ENCODE measurements around the gene MAPK4. TPM values are rescaled to one million over a fixed set of nuclear protein-coding genes. Genes with fewer than 3 reads are reported as not detected.
"Not testable (repeated sequence)": the region's sequence is repeated elsewhere in the genome, so short reads cannot be mapped to it uniquely, and the experiment has no call there.

Gene MAPK4
- total RNA-seq, 2 donors from 2014 or later, result not detected

DNA sequence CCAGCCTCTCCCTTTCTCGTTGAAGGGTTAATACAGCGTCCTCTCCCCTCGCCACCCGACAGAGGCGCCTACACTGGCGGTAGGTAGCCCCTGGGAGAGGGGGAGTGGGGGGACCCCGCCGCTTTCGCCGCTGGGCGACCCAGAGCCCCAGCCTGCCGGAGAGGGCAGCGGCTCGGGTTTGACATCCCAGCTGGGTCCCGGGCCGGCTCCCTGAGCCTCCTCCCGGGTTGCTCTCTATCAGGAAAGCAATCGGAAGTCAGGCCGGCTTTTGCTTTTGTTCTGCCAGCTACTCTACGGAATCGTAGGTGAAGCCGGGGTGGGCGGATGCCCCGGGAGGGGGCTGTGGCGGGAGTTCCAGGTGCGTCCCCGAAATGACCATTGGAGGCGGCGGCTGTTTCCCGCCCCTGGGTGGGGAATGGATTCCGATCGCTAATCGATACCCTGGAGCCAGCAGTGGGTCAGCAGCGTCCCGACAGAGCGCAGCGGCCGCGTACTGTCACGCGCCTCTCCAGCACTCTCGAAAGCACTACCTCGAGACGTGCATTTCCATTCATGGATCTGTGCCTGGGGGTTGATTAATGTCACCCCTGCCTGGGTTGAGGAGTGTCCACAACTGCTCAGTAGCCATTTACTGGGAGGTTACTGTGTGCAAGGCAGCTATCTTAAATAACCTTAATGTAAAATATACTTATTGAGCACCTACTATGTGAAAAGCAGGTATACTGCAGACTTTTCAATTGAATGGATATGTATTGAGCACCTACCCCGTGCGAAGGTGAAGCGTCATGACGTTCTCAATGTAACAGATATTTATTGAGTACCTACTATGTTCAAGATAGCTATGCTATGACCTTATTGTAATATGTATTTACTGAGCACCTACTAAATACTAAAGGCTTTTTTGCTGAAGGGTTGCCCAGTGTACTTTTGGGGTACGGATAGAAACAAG, 1.1 kb downstream of the MAPK4 start:
- Mint-ChIP-seq H3K27ac (no peak overlapping the region), H3K36me3 (peaks cover 3% of the 10 kb centered on the region), H3K4me3 (no peak overlapping the region), H3K4me1 (ENCODE audit: low read depth in 2 of 2) (no peaks in the 10 kb centered on the region), H3K27me3 (peaks cover 29 to 56% of the 10 kb centered on the region in 2 donors), H3K9me3 (peaks cover 2% of the 10 kb centered on the region)
- ATAC-seq (no peak), DNase-seq (ENCODE audit: low spot score) (no peak)

DNA sequence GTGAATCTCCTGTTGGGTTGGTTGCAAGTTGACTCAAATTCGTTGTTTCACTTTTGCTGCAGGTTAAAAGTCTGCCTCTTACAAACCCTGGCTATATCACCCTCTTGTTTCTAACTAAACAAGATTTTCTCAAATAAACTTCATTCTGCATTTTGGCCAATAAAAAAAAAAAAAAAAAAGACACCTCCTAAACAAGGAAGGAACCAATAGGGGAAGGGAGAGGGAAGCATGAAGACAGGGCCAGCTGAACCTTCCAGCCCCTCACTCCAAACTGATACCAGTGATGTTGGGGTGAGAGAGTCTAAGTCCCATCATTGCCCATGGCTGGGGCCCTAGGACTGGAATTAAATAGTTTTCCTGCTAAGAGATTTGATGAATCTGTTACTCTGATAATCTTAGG, 2.4 kb downstream of the MAPK4 start:
- H3K4me3 Mint-ChIP-seq; H3K36me3 Mint-ChIP-seq; H3K9me3 Mint-ChIP-seq; H3K4me1 Mint-ChIP-seq (ENCODE audit: low read depth in 2 of 2); H3K27ac Mint-ChIP-seq; ATAC-seq; DNase-seq (ENCODE audit: low spot score): not testable (repeated sequence)
- peaks cover 22 to 43% of the 10 kb centered on the region in 2 donors for H3K27me3 Mint-ChIP-seq

DNA sequence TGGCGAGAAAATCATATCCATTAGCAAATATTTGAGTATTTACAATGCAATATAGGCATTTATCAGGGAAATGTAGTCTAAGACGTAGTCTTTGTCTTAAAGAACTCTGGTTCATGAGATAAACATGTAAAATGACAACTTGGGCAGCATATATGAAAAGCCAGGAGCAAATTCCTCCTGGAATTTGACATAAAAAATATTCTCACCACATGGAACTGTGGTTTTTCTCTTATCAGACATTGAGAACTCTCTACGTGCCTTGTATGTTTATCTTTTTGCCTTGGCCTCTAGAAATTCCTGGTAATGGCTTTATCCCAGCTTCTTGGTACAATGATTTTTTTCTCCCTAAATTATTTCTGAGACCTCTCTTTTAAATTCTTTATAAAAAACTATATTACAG, 2.8 kb downstream of the MAPK4 start:
- H3K27ac Mint-ChIP-seq, result no peak overlapping the region
- H3K4me1 Mint-ChIP-seq (ENCODE audit: low read depth in 2 of 2), result no peaks in the 10 kb centered on the region
- ATAC-seq, result no peak
- H3K9me3 Mint-ChIP-seq, result no peaks in the 10 kb centered on the region
- H3K27me3 Mint-ChIP-seq, result peaks cover 22 to 42% of the 10 kb centered on the region in 2 donors
- DNase-seq (ENCODE audit: low spot score), result no peak
- H3K4me3 Mint-ChIP-seq, result no peak overlapping the region
- H3K36me3 Mint-ChIP-seq, result no peaks in the 10 kb centered on the region

DNA sequence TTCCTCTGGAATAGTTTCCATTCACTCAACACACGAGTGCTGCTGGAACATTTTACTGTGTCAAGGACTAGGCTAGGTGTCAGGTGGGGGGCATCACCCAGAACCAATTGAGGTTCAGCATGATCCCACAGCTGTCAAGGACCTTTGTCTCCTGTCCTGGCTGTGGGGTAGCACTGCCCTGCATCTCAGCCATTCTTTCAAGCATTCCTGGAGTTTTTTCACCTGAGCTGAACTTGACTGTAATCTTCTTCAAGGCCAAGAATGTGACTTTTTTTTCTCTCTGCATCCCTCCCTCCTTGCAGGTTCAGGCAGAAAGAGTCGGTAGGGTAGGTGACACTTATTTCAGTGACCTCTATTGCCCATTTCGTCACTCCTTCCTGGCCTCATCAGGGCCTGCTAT, 3.5 kb downstream of the MAPK4 start:
- DNase-seq (ENCODE audit: low spot score) (no peak), ATAC-seq (no peak)
- Mint-ChIP-seq H3K4me1 (ENCODE audit: low read depth in 2 of 2) (no peaks in the 10 kb centered on the region), H3K9me3 (no peaks in the 10 kb centered on the region), H3K27me3 (peaks cover 19 to 39% of the 10 kb centered on the region in 2 donors), H3K27ac (no peak overlapping the region), H3K36me3 (no peaks in the 10 kb centered on the region), H3K4me3 (no peak overlapping the region)

DNA sequence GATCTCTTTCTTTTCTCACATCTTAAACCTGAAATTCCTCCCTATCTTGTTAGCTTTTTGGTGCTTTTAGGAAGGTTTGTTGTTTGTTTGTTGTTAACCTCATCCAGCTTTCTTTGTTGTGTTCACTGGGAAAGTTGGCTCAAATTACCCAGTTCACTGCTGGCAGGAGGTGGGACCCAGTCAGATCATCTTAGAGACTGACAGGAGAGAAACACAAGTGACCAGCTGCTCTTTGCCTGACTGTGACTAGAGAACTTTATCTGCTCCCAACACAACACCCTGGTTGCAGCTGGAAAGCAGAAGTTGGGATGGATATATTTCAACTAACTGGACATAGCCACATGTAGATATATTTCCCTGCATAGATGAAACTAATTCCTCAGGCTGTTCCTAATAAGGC, 10.0 kb downstream of the MAPK4 start:
- DNase-seq (ENCODE audit: low spot score), result no peak
- ATAC-seq, result no peak
- H3K27ac Mint-ChIP-seq, result no peak overlapping the region
- no peaks in the 10 kb centered on the region for H3K4me1 Mint-ChIP-seq (ENCODE audit: low read depth in 2 of 2)
- peaks cover 6% of the 10 kb centered on the region for H3K9me3 Mint-ChIP-seq
- H3K4me3 Mint-ChIP-seq, result no peak overlapping the region
- H3K27me3 Mint-ChIP-seq, result peaks cover 8 to 22% of the 10 kb centered on the region in 2 donors
- peaks cover 6% of the 10 kb centered on the region for H3K36me3 Mint-ChIP-seq

DNA sequence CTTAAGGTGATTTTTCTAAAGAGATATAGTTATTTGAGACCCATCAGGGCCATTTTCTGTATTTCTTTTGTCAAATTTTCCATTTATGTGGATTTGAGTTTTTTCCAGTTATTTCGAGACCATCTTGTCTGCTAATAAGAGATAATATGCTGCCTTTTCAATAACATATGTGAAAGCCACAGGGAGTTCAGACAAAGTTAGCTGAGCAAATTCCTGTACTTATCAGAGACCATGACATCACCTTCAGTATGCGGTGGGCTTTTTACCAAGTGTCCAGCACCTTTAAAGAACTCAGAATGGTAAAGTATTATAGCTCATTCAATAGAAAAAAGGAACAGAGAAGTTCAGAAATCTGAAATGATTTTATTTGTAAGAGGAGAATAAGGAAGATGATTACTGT, 11.7 kb downstream of the MAPK4 start:
- Mint-ChIP-seq H3K4me3 (no peak overlapping the region), H3K4me1 (ENCODE audit: low read depth in 2 of 2) (no peaks in the 10 kb centered on the region), H3K9me3 (peaks cover 6% of the 10 kb centered on the region), H3K27me3 (peaks cover 9 to 20% of the 10 kb centered on the region in 2 donors), H3K27ac (no peak overlapping the region), H3K36me3 (peaks cover 6% of the 10 kb centered on the region)
- ATAC-seq (no peak), DNase-seq (ENCODE audit: low spot score) (no peak)

DNA sequence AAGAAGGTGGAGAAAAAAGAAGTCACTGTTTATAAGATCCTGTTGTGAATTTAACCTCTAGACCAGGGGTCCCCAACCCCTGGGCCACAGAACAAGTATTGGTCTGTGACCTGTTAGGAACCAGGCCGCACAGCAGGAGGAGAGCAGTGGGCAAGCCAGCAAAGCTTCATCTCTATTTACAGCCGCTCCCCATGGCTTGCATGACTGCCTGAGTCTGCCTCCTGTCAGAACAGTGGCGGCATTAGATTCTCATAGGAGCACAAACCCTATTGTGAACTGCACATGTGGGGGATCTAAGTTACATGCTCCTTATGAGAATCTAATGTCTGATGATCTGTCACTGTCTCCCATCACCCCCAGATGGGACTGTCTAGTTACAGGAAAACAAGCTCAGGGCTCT, 13.3 kb downstream of the MAPK4 start:
- not testable (repeated sequence) for H3K4me1 Mint-ChIP-seq (ENCODE audit: low read depth in 2 of 2); H3K27ac Mint-ChIP-seq; H3K4me3 Mint-ChIP-seq; DNase-seq (ENCODE audit: low spot score); H3K36me3 Mint-ChIP-seq; ATAC-seq; H3K9me3 Mint-ChIP-seq
- peaks cover 9 to 19% of the 10 kb centered on the region in 2 donors for H3K27me3 Mint-ChIP-seq

DNA sequence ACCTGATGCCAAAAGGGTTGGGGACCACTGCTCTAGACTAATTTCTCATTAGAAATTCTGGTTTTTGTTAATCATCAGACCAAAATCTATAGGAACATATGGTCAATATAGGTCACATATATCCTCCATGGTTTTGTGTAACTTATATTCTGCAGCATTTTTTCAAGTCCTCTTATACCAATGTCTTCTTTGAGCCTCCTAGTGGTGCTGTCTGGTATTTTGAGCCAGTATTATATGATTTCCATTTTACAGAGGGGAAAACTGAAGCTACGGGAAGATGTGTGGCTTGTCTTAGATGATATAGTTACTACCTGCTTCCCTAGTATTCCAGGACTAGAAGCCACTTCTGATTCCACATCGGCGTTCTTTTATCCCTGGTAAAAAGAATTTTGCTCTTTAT, 13.8 kb downstream of the MAPK4 start:
- ATAC-seq, result no peak
- no peak for DNase-seq (ENCODE audit: low spot score)
- no peak overlapping the region for H3K4me3 Mint-ChIP-seq
- H3K36me3 Mint-ChIP-seq, result peaks cover 3% of the 10 kb centered on the region
- H3K9me3 Mint-ChIP-seq, result peaks cover 3% of the 10 kb centered on the region
- H3K4me1 Mint-ChIP-seq (ENCODE audit: low read depth in 2 of 2), result no peaks in the 10 kb centered on the region
- H3K27me3 Mint-ChIP-seq, result peaks cover 13 to 19% of the 10 kb centered on the region in 2 donors
- no peak overlapping the region for H3K27ac Mint-ChIP-seq

DNA sequence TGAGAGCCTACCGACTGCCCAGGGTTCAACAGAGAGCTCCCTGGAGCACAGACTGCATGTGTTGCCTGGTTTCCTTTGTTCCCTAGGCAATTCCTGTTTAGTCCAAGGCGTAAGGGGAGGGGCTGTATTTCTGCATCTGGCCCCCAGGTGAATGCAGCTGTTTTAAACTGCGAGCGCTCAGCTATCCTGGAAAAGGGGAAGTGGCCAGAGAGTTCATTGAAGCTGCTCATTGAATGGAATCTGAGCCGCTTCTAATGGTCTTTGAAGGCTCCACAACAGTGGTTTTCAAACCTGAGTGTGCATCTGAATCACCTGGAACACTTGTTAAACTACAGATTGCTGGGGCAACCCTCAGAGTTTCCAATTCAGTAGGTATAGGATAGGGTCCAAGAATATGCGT, 18.1 kb downstream of the MAPK4 start:
- no peaks in the 10 kb centered on the region for H3K36me3 Mint-ChIP-seq
- H3K4me1 Mint-ChIP-seq (ENCODE audit: low read depth in 2 of 2), result no peaks in the 10 kb centered on the region
- H3K9me3 Mint-ChIP-seq, result no peaks in the 10 kb centered on the region
- no peak for DNase-seq (ENCODE audit: low spot score)
- ATAC-seq, result no peak
- H3K27ac Mint-ChIP-seq, result no peak overlapping the region
- peaks cover 7 to 10% of the 10 kb centered on the region in 2 donors for H3K27me3 Mint-ChIP-seq
- H3K4me3 Mint-ChIP-seq, result no peak overlapping the region

DNA sequence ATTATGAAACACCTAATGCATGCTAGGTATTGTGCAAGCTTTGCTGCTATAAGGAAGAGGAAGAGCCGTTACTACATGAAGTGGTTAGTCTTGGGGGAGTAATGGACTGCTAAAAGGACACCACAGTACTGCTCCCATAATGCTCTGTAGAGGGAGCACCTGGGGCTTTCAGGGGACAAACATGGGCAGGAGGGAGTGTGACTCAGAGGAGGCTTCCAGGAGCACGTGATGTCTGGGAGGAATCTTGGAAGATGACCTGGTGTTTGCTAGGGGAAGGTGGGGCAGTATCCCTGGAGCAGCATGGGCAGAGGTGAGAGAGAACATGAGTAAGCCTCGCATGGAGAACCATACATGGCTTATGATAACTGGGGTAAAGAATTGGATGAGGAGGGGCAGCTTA, 18.8 kb downstream of the MAPK4 start:
- H3K27ac Mint-ChIP-seq, result no peak overlapping the region
- H3K36me3 Mint-ChIP-seq, result no peaks in the 10 kb centered on the region
- no peak overlapping the region for H3K4me3 Mint-ChIP-seq
- H3K27me3 Mint-ChIP-seq, result peaks cover 7 to 10% of the 10 kb centered on the region in 2 donors
- H3K4me1 Mint-ChIP-seq (ENCODE audit: low read depth in 2 of 2), result no peaks in the 10 kb centered on the region
- DNase-seq (ENCODE audit: low spot score) (no peak), ATAC-seq (no peak)
- H3K9me3 Mint-ChIP-seq, result no peaks in the 10 kb centered on the region

DNA sequence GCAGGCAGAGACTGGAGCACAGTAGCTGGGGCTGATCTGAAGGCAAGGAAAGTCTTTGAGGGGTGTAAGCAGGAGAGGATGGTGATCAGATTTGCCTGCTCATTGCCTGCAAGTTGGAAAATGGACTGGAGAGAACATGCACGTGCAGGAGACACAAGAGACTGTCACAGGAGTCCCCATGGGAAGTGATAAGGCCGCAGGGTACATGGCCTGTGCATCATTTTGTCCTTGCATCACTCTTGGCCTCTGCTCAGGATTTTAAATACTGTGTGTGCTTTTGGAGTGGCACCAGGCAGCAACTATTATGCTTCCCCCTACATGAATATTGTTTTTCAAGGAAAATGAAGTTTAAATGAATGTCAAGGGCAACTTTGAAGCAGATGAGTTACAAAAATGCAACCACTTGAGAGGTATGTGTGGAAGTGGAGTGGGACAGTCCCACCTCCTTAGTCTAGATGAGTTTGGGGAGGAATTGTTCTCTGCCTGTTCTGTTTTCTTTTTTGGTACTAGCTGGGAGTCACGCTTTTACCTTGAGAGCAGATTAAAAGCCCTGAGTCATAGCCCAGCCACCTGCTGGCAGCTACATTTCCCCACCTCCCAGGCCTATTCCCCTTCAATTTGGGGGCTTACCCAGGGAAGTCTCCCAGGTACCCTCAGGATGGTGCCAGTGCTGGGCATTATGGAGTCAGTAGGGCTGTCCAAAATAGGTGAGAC, 19.3 kb downstream of the MAPK4 start:
- Mint-ChIP-seq H3K36me3 (no peaks in the 10 kb centered on the region), H3K9me3 (no peaks in the 10 kb centered on the region), H3K27ac (no peak overlapping the region), H3K4me1 (ENCODE audit: low read depth in 2 of 2) (no peaks in the 10 kb centered on the region), H3K4me3 (no peak overlapping the region), H3K27me3 (peaks cover 7 to 10% of the 10 kb centered on the region in 2 donors)
- DNase-seq (ENCODE audit: low spot score), result no peak
- no peak for ATAC-seq

DNA sequence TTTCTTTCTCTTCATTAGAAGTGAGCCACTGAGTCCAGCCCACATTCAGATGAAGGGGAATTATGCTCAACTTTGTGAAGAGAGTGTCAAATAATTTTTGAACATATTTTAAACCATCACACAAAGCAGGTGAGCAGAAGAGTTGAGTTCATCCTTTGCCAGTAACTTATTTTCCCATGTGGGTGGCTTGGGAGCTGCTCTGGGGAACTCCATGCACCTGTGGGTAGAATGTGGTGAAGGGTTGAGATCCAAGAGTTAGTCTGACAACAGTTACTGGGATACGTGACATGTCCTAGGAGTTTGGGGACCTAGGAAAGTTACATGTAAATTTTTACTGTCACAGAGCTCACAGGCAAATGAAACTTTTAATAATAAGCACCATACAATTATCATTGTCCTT, 21.6 kb downstream of the MAPK4 start:
- Mint-ChIP-seq H3K27me3 (peaks cover 7 to 13% of the 10 kb centered on the region in 2 donors), H3K4me3 (no peak overlapping the region), H3K27ac (no peak overlapping the region), H3K4me1 (ENCODE audit: low read depth in 2 of 2) (no peaks in the 10 kb centered on the region), H3K36me3 (no peaks in the 10 kb centered on the region), H3K9me3 (no peaks in the 10 kb centered on the region)
- ATAC-seq (no peak), DNase-seq (ENCODE audit: low spot score) (no peak)

DNA sequence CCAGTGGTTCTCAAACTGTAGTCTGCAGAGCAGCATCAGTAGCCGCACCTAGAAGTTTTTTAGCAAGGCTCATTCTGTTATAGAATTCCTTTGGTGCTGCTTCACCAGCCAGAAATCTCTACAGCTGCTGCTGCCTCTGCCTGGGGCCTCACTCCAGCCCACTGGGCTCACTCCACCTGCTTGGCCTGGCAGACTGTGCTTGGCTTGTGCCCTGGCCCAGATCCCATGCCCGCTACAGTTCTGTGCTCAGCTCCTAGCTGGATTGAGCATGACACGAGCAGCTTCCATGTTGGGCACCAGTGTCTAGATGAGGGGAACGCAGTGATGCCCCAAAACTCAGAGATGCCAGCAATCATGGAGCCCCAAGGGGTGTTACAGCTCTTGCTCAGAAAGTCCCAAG, 22.6 kb downstream of the MAPK4 start:
- H3K9me3 Mint-ChIP-seq, result no peaks in the 10 kb centered on the region
- DNase-seq (ENCODE audit: low spot score), result no peak
- no peaks in the 10 kb centered on the region for H3K4me1 Mint-ChIP-seq (ENCODE audit: low read depth in 2 of 2)
- no peaks in the 10 kb centered on the region for H3K36me3 Mint-ChIP-seq
- H3K27ac Mint-ChIP-seq, result no peak overlapping the region
- no peak for ATAC-seq
- H3K4me3 Mint-ChIP-seq, result no peak overlapping the region
- peaks cover 7 to 13% of the 10 kb centered on the region in 2 donors for H3K27me3 Mint-ChIP-seq

DNA sequence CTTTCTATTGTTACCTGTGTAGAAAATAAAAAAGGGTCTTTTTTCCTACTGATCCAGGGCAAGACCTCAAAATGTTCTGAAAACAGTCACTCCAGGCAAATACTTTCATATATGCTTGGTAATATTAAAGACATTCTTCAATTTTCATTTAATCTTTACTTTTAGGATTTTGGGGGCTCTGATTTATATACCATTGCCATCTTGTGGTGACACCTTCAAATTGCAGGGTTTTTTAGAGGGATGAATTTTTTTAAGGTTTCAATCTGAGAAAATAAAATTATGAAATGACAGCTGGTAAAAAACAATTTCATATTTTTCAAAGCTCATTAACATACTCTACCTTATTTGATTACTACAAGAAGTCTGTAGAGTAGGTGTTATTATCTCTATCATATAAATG, 26.8 kb downstream of the MAPK4 start:
- Mint-ChIP-seq H3K4me1 (ENCODE audit: low read depth in 2 of 2) (no peaks in the 10 kb centered on the region), H3K36me3 (no peaks in the 10 kb centered on the region), H3K27ac (no peak overlapping the region), H3K27me3 (peaks cover 0 to 6% of the 10 kb centered on the region in 2 donors), H3K4me3 (no peak overlapping the region), H3K9me3 (no peaks in the 10 kb centered on the region)
- DNase-seq (ENCODE audit: low spot score) (no peak), ATAC-seq (no peak)

Data from natural killer cell treated with Interleukin-12 subunit alpha and Interleukin-12 subunit beta and Interleukin-15 and Interleukin-18, amount 100 ng/mL, for 72 hours (primary cell).